Measurements from ENCODE around the gene KIRREL3. TPM values are rescaled to one million over a fixed set of nuclear protein-coding genes. Genes with fewer than 3 reads are reported as not detected.

Gene KIRREL3
- polyA plus RNA-seq, 1 of the 3 experiments (the other 2 are of a cell fraction): 3.7 TPM

- CTCF ChIA-PET: interaction anchor here (0.8 kb wide), 1 partner anchor 78 kb away, joined by 4 read pairs; no protein-coding TSS in a partner anchor
- no peaks in the 10 kb centered on the region for H3K79me2 ChIP-seq (ENCODE audit: insufficient read depth)
- H3K9ac ChIP-seq: no peak overlapping the region
- no peak overlapping the region for H3K4me3 ChIP-seq (ENCODE audit: low read depth in 2 of 2, low read length in 1 of 2)
- H3K27ac ChIP-seq (ENCODE audit: low read depth in 2 of 2, low read length in 1 of 2): no peak overlapping the region
- no peaks in the 10 kb centered on the region for H4K20me1 ChIP-seq (ENCODE audit: insufficient read depth)
- no peak overlapping the region for H2AFZ ChIP-seq (ENCODE audit: low read depth)
- no peaks in the 10 kb centered on the region for H3K36me3 ChIP-seq (replicated peaks in 1 of 2; ENCODE audit: control insufficient read depth in 1 of 2, insufficient read depth in 2 of 2, low read length in 1 of 2)
- H3F3A ChIP-seq (replicated peaks; ENCODE audit: insufficient read depth): no peaks in the 10 kb centered on the region
- H3K4me2 ChIP-seq: no peak overlapping the region
- 75% methylated on average over 10 of the region's 10 CpGs for WGBS (ENCODE audit: low lambda C conversion rate)
- POLR2A ChIA-PET: no interaction called here
- H3K9me3 ChIP-seq: no peaks in the 10 kb centered on the region
- no peak for DNase-seq
- no peaks in the 10 kb centered on the region for H3K27me3 ChIP-seq (ENCODE audit: insufficient read depth)
- TF ChIP-seq GATA2 (CRISPR knock-in tag; IDR thresholded peaks at IDR 0.05): no peak
- H3K4me1 ChIP-seq (ENCODE audit: control insufficient read depth in 1 of 2, insufficient read depth in 2 of 2, low read depth in 1 of 2, low read length in 1 of 2): peaks cover 0 to 1% of the 10 kb centered on the region in 2 experiments; a peak in 2 of 4 replicates
- H3K9me2 ChIP-seq: no peaks in the 10 kb centered on the region
Observed at GRCh38 chr11:126529037-126529436, 471.5 kb downstream of the KIRREL3 start.

DNA sequence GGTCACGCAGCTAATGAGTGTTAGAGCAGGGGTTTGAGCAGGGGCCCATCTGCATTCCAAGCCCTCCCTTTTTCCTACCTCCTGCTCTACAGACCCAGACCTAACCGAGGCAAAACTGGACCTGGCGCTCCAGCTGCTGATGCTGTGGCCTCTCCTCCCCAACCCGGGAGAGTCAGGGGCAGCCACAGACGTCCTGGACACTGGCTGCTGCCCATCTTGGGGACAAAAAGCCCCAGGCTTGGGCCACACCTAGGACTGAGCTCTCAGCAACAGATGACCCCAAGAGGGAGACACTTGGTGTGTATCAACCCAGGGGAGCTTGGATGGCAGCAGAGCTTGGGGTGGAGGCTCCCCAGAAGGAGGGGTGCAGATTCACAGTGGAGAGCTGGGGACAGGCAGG lies 472.5 kb downstream of the KIRREL3 start:
- DNase-seq: no peak

More for the DNA sequence above, 472.5 kb downstream of the KIRREL3 start:
- Histone ChIP-seq H3K36me3 (replicated peaks in 1 of 2; ENCODE audit: control insufficient read depth in 1 of 2, insufficient read depth in 2 of 2, low read length in 1 of 2) (no peaks in the 10 kb centered on the region), H3F3A (replicated peaks; ENCODE audit: insufficient read depth) (no peaks in the 10 kb centered on the region), H4K20me1 (ENCODE audit: insufficient read depth) (no peaks in the 10 kb centered on the region), H2AFZ (ENCODE audit: low read depth) (no peak overlapping the region), H3K27ac (ENCODE audit: low read depth in 2 of 2, low read length in 1 of 2) (no peak overlapping the region), H3K9me3 (no peaks in the 10 kb centered on the region), H3K9ac (no peak overlapping the region), H3K4me2 (no peak overlapping the region), H3K4me1 (ENCODE audit: control insufficient read depth in 1 of 2, insufficient read depth in 2 of 2, low read depth in 1 of 2, low read length in 1 of 2) (peaks cover 0 to 10% of the 10 kb centered on the region in 2 experiments; a peak in 2 of 4 replicates), H3K4me3 (ENCODE audit: low read depth in 2 of 2, low read length in 1 of 2) (no peak overlapping the region), H3K9me2 (no peaks in the 10 kb centered on the region), H3K27me3 (ENCODE audit: insufficient read depth) (no peaks in the 10 kb centered on the region), H3K79me2 (ENCODE audit: insufficient read depth) (no peaks in the 10 kb centered on the region)
- no peak for TF ChIP-seq CHD2 (IDR thresholded peaks at IDR 0.05; ENCODE audit: low read length, partially characterized antibody)
- TF ChIP-seq ELF1 (IDR thresholded peaks at IDR 0.05): no peak
- TF ChIP-seq ZBTB33 (IDR thresholded peaks at IDR 0.05; ENCODE audit: borderline replicate concordance, low read depth): no peak
- no peak for TF ChIP-seq SIN3A (IDR thresholded peaks at IDR 0.05; ENCODE audit: borderline replicate concordance, low read depth, low read length)
- TF ChIP-seq FOXM1 (IDR thresholded peaks at IDR 0.05; ENCODE audit: low read depth): no peak
- TF ChIP-seq NFIC (IDR thresholded peaks at IDR 0.05; ENCODE audit: borderline replicate concordance): no peak
- no peak for TF ChIP-seq RCOR1 (IDR thresholded peaks at IDR 0.05; ENCODE audit: low read length)
- TF ChIP-seq, protein P1, sequence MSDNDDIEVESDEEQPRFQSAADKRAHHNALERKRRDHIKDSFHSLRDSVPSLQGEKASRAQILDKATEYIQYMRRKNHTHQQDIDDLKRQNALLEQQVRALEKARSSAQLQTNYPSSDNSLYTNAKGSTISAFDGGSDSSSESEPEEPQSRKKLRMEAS (IDR thresholded peaks at IDR 0.05; ENCODE audit: low read depth): no peak
- TF ChIP-seq IRF3 (IDR thresholded peaks at IDR 0.05; ENCODE audit: low read depth, low read length): no peak
- TF ChIP-seq GATA2 (CRISPR knock-in tag; IDR thresholded peaks at IDR 0.05): no peak
- no peak for TF ChIP-seq FOXJ3 (CRISPR knock-in tag; IDR thresholded peaks at IDR 0.05)
- TF ChIP-seq RAD21 (IDR thresholded peaks at IDR 0.05; ENCODE audit: low read length): no peak
- TF ChIP-seq EZH2phosphoT487 (IDR thresholded peaks at IDR 0.05; ENCODE audit: borderline replicate concordance, low read depth): no peak
- TF ChIP-seq TEAD4 (IDR thresholded peaks at IDR 0.05; ENCODE audit: borderline replicate concordance, insufficient read depth): no peak
- TF ChIP-seq SMC3 (IDR thresholded peaks at IDR 0.05; ENCODE audit: low read depth, low read length): no peak
- TF ChIP-seq RXRA (IDR thresholded peaks at IDR 0.05; ENCODE audit: borderline replicate concordance, low read depth): no peak
- no peak for TF ChIP-seq TAF1 (IDR thresholded peaks at IDR 0.05; ENCODE audit: borderline replicate concordance, low read depth, low read length)
- 41% methylated on average over 4 of the region's 5 CpGs for WGBS (ENCODE audit: low lambda C conversion rate)
- CTCF ChIA-PET: interaction anchor here (0.8 to 1.5 kb wide), 2 partner anchors 10 to 79 kb away, joined by 4 to 5 read pairs; no protein-coding TSS in a partner anchor
- POLR2A ChIA-PET: no interaction called here

All from SK-N-SH (cell line).